ENCODE results near the gene ZNF282.

ZNF282 gene

GRCh38 chr7:149194799-149195179 is 557 bp upstream of the ZNF282 start:
- no peak for DNase-seq

GRCh38 chr7:149196151-149196704 is 882 bp downstream of the ZNF282 start:
- DNase-seq: peak; percentile 44

GRCh38 chr7:149196705-149197171 is 1.4 kb downstream of the ZNF282 start:
- no peak for DNase-seq

- DNase-seq: no peak
Measured at GRCh38 chr7:149197675-149198074, 2.3 kb downstream of the ZNF282 start.

- no peak for DNase-seq
Measured at GRCh38 chr7:149198161-149198816, 2.9 kb downstream of the ZNF282 start.

- DNase-seq: no peak
Measured at GRCh38 chr7:149199234-149199995, 4.1 kb downstream of the ZNF282 start.

GRCh38 chr7:149202831-149203231 is 7.5 kb downstream of the ZNF282 start:
- no peak for DNase-seq

GRCh38 chr7:149205690-149206381 is 10.5 kb downstream of the ZNF282 start:
- no peak for DNase-seq

GRCh38 chr7:149207324-149208035 is 12.1 kb downstream of the ZNF282 start:
- no peak for DNase-seq

- no peak for DNase-seq
Measured at GRCh38 chr7:149209518-149210269, 14.3 kb downstream of the ZNF282 start.

GRCh38 chr7:149210551-149210950 is 15.2 kb downstream of the ZNF282 start:
- no peak for DNase-seq

- DNase-seq: no peak
Measured at GRCh38 chr7:149214020-149214720, 18.8 kb downstream of the ZNF282 start.

GRCh38 chr7:149216402-149216801 is 21.1 kb downstream of the ZNF282 start:
- DNase-seq: no peak

- no peak for DNase-seq
Measured at GRCh38 chr7:149217570-149217969, 22.2 kb downstream of the ZNF282 start.

- no peak for DNase-seq
Measured at GRCh38 chr7:149218469-149219420, 23.4 kb downstream of the ZNF282 start.

GRCh38 chr7:149220534-149220933 is 25.2 kb downstream of the ZNF282 start:
- no peak for DNase-seq

- DNase-seq: no peak
Measured at GRCh38 chr7:149223176-149223575, 27.8 kb downstream of the ZNF282 start.

GRCh38 chr7:149223761-149224160 is 28.4 kb downstream of the ZNF282 start:
- DNase-seq: no peak

- no peak for DNase-seq
Measured at GRCh38 chr7:149224352-149224751, 29.0 kb downstream of the ZNF282 start.

GRCh38 chr7:149225106-149225505 is 29.8 kb downstream of the ZNF282 start:
- DNase-seq: no peak
